ENCODE data around the gene PBX4.

DNA sequence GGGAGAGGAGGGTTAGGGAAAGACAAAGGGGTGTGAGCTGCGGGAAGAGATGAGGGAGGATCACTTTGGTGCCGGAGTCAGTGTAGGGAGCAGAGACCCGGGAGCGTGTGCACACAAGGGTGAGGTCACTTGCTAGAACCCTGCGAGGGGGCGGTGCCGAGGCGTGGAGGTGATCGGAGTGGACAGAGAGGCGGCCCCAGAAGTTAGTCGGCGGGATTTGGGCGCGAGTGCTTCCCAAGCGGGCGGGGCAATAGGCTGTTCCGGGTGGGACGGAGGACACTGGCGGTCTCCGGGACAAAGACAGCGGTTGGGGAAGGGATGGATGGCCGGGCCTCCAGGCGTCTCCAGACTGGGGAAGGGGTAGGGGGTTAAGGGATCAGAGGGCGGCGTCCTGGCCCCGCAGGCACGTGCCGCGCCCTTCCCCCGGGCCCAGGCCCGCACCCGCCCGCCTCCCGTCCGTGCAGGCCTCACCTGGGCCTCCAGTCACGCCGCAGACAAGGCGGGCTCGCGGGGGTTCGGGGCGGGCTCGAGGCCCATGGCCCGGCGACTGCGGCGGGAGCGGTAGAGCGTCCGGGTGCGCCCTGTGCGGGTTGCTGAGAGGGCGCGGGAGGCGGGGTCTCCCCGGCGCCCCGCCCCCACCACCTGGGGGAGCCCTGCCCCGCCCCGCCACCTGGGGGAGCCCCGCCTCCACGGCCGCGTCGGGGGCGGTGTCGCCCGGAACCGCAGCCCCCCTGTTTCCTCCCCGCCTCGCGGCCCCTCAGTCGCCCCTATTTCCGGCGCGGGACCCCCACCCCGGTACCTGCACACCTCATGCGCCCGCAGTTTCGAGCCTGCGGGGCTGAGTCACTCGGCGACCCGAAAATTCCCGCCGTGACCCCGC is 9.4 kb upstream of the PBX4 start, which contains the start of gene LPAR2:
- TF ChIP-seq, protein P1, sequence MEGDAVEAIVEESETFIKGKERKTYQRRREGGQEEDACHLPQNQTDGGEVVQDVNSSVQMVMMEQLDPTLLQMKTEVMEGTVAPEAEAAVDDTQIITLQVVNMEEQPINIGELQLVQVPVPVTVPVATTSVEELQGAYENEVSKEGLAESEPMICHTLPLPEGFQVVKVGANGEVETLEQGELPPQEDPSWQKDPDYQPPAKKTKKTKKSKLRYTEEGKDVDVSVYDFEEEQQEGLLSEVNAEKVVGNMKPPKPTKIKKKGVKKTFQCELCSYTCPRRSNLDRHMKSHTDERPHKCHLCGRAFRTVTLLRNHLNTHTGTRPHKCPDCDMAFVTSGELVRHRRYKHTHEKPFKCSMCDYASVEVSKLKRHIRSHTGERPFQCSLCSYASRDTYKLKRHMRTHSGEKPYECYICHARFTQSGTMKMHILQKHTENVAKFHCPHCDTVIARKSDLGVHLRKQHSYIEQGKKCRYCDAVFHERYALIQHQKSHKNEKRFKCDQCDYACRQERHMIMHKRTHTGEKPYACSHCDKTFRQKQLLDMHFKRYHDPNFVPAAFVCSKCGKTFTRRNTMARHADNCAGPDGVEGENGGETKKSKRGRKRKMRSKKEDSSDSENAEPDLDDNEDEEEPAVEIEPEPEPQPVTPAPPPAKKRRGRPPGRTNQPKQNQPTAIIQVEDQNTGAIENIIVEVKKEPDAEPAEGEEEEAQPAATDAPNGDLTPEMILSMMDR (IDR thresholded peaks at IDR 0.05; ENCODE audit: low read length) = no peak
- TF ChIP-seq EZH2 (IDR thresholded peaks at IDR 0.05; ENCODE audit: borderline replicate concordance, low read length) = no peak

Measured in OCI-LY1 (cell line).